Measurements from ENCODE around the gene ITGA4.

ITGA4 gene

DNA sequence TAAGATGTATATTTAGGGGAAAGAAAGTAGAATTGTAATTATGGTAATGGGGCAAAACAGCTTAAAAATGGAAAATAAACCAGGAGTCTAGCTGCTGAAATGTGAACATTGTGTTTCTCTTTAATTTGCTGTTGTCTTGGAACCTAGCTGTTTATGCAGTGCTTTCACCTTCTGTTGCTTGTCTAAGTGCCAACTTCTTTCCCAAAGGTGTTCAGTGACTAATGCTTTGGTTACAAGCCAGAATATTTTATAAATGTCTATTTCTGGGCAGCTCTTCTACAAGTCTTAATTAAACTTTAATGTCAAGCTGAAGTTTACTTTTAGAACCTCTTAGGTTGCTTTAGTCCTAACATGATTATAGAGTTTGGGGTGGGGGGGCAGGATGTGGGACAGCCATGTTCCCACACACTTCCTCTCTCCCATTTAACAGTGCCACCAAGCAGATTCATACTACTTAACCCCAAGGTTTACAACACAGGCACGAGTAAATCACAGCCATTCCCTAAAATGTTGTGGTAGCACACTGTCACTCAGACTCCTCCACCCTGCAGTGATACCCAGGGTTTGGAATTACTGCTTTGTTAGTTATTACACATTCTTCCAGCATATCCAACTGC is 60.6 kb downstream of the ITGA4 start:
- H3K27ac Mint-ChIP-seq = peak overlapping the region; percentile 37
- peaks cover 54% of the 10 kb centered on the region for H3K36me3 Mint-ChIP-seq
- H3K4me3 Mint-ChIP-seq = no peak overlapping the region
- H3K9me3 Mint-ChIP-seq = no peaks in the 10 kb centered on the region
- H3K4me1 Mint-ChIP-seq = no peaks in the 10 kb centered on the region
- H3K27me3 Mint-ChIP-seq = no peaks in the 10 kb centered on the region
- ATAC-seq = no peak

DNA sequence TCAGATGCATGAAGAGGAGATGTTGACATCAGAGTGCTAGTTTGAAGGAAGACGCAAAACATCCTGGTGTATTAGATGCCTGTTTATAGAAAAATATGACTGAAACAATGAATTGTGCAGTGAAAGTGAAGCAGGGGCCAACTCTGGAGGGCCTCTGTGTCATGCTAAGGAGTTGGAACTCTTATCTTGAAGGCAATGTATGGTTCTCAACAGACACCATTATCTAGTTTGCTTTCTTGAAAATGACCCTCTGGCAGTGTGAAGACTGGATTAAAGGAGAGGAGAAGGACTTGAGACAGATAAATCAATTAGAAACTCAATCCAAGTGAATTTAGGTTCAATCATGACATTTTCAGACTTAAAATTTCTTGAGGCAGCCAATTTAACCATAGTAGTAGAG is 63.1 kb downstream of the ITGA4 start:
- no peak for ATAC-seq
- no peak overlapping the region for H3K4me3 Mint-ChIP-seq
- H3K4me1 Mint-ChIP-seq = no peaks in the 10 kb centered on the region
- peak overlapping the region; percentile 1 for H3K27ac Mint-ChIP-seq
- peaks cover 39% of the 10 kb centered on the region for H3K36me3 Mint-ChIP-seq
- no peaks in the 10 kb centered on the region for H3K27me3 Mint-ChIP-seq
- H3K9me3 Mint-ChIP-seq = no peaks in the 10 kb centered on the region

DNA sequence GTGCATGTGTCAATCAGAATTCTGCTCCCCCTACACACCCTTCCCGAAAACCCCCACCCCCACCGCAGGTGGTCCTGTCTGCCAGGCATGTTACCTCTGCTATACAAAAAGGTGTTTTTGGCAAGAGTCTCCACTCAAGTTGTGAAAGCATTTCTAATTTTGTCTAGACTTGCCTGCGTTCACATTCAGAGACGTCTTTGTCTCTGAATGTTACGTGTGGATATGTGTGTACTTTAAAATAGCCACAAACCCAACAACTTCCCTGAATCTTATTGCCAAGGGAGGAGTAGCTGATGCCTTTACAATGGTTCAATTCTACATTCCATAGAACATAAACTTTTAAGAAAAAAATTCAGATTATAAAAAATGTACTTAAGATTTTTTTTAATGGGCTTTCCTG is 66.6 kb downstream of the ITGA4 start:
- Mint-ChIP-seq H3K4me3 (no peak overlapping the region), H3K36me3 (peaks cover 49% of the 10 kb centered on the region), H3K9me3 (no peaks in the 10 kb centered on the region), H3K27ac (no peak overlapping the region), H3K4me1 (no peaks in the 10 kb centered on the region), H3K27me3 (no peaks in the 10 kb centered on the region)
- ATAC-seq = no peak

DNA sequence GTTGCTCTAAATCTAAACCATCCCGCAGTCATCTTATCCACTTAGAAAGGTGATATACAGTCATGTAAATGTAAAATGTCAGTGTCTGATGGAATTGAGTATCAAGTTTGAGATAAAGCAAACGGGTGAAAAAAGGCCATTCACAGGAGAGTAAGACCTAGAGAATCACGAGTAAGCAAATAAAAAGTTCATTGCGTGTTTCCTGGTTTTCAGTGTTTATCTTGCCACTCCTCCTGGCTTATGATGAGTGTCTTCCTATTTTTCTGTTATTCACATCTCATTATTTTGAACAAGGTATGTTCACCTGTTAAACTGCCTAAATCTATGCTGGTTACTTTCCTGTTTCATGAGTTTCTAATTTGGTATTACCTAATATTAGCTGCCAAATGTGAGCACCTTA is 68.8 kb downstream of the ITGA4 start:
- Mint-ChIP-seq H3K4me1 (no peaks in the 10 kb centered on the region), H3K36me3 (peaks cover 45% of the 10 kb centered on the region), H3K27ac (no peak overlapping the region), H3K27me3 (no peaks in the 10 kb centered on the region), H3K9me3 (no peaks in the 10 kb centered on the region), H3K4me3 (no peak overlapping the region)
- no peak for ATAC-seq

DNA sequence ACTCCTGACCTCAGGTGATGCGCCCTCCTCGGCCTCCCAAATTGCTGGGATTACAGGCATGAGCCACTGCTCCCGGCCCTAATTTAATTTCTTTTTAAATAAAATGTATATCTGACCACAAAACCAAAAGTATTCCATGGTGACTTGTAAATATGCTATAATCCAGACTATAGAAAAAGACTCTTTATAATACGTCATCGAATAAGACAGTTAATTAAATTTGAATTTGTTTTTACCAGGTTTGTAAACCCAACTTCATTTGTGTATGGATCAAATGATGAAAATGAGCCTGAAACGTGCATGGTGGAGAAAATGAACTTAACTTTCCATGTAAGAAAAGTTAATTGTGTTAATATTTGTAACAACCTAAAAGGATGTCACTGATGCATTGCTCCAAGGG is 69.9 kb downstream of the ITGA4 start:
- Mint-ChIP-seq H3K36me3 (peaks cover 40% of the 10 kb centered on the region), H3K27me3 (no peaks in the 10 kb centered on the region), H3K4me3 (no peak overlapping the region), H3K4me1 (no peaks in the 10 kb centered on the region), H3K9me3 (no peaks in the 10 kb centered on the region), H3K27ac (no peak overlapping the region)
- ATAC-seq = no peak

DNA sequence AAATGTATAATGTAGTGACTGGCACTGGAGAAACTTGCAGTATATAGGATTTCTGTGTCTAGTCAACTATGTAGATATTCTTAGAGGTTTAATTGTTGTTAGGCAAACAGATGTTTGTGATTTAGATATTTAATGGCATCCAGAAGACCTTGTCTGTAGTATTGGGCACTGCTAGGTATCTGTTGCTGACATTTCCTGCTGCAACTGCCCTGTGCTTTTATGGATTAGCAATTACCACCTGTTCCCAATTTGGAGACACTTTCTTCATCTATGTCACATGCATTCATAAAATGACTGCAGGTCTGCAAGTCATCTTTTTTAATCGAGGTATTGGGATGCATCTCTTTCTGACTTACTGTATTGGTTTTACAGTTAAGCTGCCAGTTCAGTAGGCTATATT is 71.3 kb downstream of the ITGA4 start:
- Mint-ChIP-seq H3K4me3 (no peak overlapping the region), H3K4me1 (no peaks in the 10 kb centered on the region), H3K9me3 (no peaks in the 10 kb centered on the region), H3K27ac (no peak overlapping the region), H3K36me3 (peaks cover 47% of the 10 kb centered on the region), H3K27me3 (no peaks in the 10 kb centered on the region)
- no peak for ATAC-seq

DNA sequence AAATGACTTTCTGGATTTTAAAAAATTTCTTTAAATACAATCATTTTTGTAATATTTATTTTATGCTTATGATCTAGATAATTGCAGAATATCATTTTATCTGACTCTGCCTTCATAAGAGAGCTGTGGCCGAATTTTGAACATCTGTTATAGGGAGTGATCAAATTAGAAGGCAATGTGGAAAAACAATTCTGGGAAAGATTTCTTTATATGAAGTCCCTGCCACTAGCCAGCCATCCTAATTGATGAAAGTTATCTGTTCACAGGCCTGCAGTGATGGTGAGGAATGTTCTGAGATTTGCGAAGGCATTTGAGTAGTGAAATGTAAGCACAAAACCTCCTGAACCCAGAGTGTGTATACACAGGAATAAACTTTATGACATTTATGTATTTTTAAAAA is 79.5 kb downstream of the ITGA4 start:
- no peaks in the 10 kb centered on the region for H3K27me3 Mint-ChIP-seq
- peaks cover 71% of the 10 kb centered on the region for H3K36me3 Mint-ChIP-seq
- H3K4me3 Mint-ChIP-seq = no peak overlapping the region
- H3K27ac Mint-ChIP-seq = no peak overlapping the region
- H3K9me3 Mint-ChIP-seq = no peaks in the 10 kb centered on the region
- H3K4me1 Mint-ChIP-seq = no peaks in the 10 kb centered on the region
- no peak for ATAC-seq

DNA sequence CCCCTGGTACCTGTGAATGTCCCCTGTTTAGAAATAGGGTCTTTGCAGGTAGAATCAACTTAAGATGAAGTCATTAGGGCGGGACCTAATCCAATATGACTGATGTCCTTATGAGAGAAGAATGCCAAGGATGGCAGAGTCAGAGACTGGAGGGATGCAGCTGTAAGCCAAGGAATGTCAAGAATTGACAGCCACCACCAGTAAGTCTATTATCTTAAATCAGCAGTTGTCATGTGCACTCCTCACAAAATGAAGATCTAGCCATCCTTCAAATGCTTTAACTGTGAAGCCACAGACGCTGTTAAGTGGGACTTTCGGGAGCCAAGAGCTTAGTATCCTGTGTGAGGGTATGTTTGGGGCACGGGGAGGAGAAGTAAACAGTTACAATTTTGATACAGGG is 83.2 kb downstream of the ITGA4 start:
- peaks cover 39% of the 10 kb centered on the region for H3K36me3 Mint-ChIP-seq
- H3K4me1 Mint-ChIP-seq = no peaks in the 10 kb centered on the region
- no peak overlapping the region for H3K27ac Mint-ChIP-seq
- no peaks in the 10 kb centered on the region for H3K27me3 Mint-ChIP-seq
- H3K4me3 Mint-ChIP-seq = no peak overlapping the region
- no peak for ATAC-seq
- H3K9me3 Mint-ChIP-seq = no peaks in the 10 kb centered on the region

DNA sequence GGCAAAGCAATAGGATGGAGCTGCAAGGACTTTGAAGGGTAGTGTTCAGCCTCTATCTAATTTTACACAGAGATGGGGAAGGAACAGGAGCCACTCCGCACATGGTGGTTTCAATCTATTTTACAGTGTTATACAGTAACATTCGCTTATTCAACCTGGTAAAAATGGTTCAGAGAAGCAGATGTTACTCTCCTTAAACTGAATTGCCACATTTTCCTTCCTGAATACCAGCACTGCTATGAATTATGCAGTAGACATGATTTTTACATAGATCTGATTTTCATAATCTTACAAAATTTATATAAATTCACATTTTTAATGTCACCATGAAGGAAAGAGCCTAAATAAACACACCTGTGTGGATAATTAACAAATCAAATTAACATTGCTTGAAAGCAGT is 85.0 kb downstream of the ITGA4 start:
- no peaks in the 10 kb centered on the region for H3K27me3 Mint-ChIP-seq
- H3K27ac Mint-ChIP-seq = no peak overlapping the region
- H3K4me3 Mint-ChIP-seq = no peak overlapping the region
- H3K36me3 Mint-ChIP-seq = peaks cover 42% of the 10 kb centered on the region
- H3K9me3 Mint-ChIP-seq = peaks cover 3% of the 10 kb centered on the region
- no peaks in the 10 kb centered on the region for H3K4me1 Mint-ChIP-seq
- no peak for ATAC-seq

DNA sequence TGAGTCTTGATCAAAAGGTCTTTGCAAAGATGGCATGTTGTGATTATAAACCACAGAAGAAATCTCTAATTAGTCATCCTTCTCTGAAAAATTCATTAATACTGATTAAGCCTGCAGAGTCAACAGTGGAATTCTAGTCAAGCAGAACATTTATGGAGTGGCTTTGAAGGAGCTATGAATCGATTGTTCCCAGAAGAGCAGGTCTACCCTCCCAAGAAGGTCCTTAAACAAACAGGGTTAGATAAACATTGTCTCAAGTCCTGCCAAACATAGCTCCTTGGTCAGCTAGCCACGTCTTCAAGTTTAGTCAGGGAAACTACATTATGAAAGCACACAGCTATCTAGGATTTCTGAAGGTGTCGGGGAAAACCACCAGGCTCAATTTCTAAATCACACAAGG is 88.9 kb downstream of the ITGA4 start:
- Mint-ChIP-seq H3K9me3 (peaks cover 3% of the 10 kb centered on the region), H3K36me3 (peaks cover 10% of the 10 kb centered on the region), H3K27ac (no peak overlapping the region), H3K4me1 (no peaks in the 10 kb centered on the region), H3K4me3 (no peak overlapping the region), H3K27me3 (no peaks in the 10 kb centered on the region)
- ATAC-seq = no peak

DNA sequence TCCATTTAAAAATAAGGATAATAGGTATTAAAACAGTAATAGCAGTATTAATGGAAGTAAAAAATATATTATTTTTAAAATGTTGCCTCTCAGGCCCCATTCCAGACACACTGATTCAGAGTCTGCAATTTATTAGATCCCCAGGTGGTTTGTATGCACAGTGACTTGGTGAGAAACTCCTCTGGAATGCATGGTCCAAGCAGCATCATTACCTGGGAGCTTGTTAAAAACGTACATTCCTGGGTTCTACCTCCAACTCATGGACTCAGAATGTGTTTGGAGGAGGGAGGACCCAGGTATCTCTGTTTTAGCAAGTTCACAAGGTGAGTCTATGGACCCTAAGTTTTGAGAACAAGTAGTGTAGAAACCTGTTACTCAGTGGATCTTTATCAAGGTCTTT is 95.6 kb downstream of the ITGA4 start:
- Mint-ChIP-seq H3K27ac (no peak overlapping the region), H3K36me3 (no peaks in the 10 kb centered on the region), H3K4me1 (no peaks in the 10 kb centered on the region), H3K4me3 (no peak overlapping the region), H3K9me3 (no peaks in the 10 kb centered on the region), H3K27me3 (no peaks in the 10 kb centered on the region)
- no peak for ATAC-seq

DNA sequence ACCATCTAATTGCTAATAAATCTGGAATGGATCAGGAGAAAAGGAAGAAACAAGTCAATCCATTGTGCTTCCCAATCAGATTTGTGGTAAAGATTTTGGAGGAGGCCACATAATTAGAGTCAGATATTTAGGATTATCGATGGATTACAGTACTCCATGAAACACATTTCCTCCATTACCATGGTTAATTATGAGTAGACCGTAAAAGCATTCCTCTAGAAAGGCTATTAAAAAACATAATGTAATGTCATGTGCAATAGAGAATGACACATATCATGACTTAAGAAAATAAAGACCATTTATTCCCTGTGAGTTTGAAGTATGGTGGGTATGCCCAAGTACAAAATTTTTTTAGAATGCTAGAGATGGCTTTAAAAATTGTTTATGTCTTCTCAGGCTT is 96.1 kb downstream of the ITGA4 start:
- Mint-ChIP-seq H3K4me1 (no peaks in the 10 kb centered on the region), H3K4me3 (no peak overlapping the region), H3K27me3 (no peaks in the 10 kb centered on the region), H3K36me3 (no peaks in the 10 kb centered on the region), H3K9me3 (no peaks in the 10 kb centered on the region), H3K27ac (no peak overlapping the region)
- no peak for ATAC-seq

DNA sequence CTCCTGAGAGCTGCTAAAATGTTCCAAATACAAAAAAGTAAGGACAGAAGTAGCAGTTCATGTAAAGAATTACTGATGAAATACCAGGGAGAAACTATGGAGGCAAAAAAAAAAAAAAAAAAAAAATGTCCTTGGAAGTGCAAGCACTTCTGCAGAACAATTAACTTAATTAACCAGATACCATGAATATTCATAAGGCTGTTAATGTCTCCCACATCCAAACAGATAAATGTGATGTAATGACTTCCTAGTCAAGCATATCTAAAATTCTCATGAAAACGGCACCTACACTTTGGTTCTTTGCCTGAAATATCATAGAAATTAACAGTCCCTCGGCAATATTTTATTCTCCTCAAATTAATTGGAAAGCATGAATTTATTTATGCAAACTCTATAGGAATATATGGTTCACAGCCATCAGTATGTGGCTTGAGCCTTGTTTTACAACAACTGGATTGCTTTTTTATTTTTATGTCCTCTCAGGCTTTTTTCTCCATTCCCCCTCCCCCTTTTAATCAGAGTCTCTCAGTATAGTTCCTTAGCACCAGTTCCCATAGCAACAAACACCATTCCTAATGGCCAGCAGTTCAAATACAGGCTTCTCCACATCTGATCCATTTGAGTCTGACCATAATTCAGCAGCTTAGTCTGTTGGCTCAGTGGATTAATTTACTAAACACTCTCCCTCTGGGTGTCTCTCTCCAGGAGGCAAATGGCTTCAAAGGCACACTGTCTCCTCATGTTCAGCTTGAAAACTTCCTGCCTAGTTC is 97.1 kb downstream of the ITGA4 start:
- no peak overlapping the region for H3K27ac Mint-ChIP-seq
- ATAC-seq = no peak
- no peaks in the 10 kb centered on the region for H3K27me3 Mint-ChIP-seq
- no peaks in the 10 kb centered on the region for H3K36me3 Mint-ChIP-seq
- no peaks in the 10 kb centered on the region for H3K4me1 Mint-ChIP-seq
- no peaks in the 10 kb centered on the region for H3K9me3 Mint-ChIP-seq
- H3K4me3 Mint-ChIP-seq = no peak overlapping the region

DNA sequence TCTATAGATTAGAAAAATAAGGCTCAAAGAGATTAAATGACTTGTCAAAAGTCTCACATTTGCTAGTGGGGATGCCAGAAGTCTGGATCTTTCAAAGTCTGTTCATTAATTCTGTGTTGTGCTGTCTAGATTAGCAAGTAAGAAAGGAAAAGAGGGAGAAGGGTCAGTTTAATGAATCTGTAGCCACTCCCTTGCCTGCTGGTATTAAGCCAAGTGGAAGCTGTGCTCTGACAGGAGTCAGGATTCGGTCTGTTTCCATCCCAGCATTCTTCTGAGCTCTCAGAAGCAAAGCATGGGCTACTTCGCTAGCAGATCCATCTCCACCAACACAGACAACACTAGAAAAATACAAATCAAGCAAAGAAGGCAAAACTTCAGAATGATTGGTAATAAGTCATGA is 101.2 kb downstream of the ITGA4 start:
- no peaks in the 10 kb centered on the region for H3K9me3 Mint-ChIP-seq
- H3K27me3 Mint-ChIP-seq = no peaks in the 10 kb centered on the region
- no peaks in the 10 kb centered on the region for H3K4me1 Mint-ChIP-seq
- no peak for ATAC-seq
- no peaks in the 10 kb centered on the region for H3K36me3 Mint-ChIP-seq
- H3K27ac Mint-ChIP-seq = no peak overlapping the region
- H3K4me3 Mint-ChIP-seq = no peak overlapping the region

DNA sequence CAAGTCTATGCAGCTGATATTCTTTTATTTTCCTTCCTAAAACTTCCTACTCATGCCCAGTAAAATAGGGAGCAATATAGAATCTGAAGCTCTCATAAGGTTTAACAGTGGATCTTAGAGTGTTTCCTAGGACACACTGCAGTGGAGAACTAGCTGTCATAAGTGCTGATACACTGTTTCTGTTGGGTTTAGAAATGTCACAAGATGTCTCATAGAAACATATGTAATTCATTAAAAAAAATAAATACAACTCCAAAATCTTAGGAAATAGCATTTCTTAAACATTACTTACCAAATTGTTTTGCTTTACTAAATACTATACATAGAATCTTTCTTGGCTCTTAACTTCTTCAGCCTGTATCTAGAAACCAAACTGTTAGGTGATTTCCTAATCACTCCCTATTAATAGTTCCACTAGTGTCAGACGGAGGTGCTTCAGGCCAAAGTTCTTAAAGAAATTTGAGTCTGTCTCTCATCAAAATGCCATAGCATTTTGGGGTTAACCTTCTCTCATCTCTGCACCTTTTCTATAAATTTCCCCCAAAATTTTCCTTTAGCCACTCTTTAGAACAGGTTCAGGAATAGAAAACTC is 106.0 kb downstream of the ITGA4 start:
- H3K9me3 Mint-ChIP-seq = no peaks in the 10 kb centered on the region
- ATAC-seq = no peak
- no peaks in the 10 kb centered on the region for H3K4me1 Mint-ChIP-seq
- H3K4me3 Mint-ChIP-seq = no peak overlapping the region
- no peak overlapping the region for H3K27ac Mint-ChIP-seq
- H3K36me3 Mint-ChIP-seq = no peaks in the 10 kb centered on the region
- no peaks in the 10 kb centered on the region for H3K27me3 Mint-ChIP-seq

DNA sequence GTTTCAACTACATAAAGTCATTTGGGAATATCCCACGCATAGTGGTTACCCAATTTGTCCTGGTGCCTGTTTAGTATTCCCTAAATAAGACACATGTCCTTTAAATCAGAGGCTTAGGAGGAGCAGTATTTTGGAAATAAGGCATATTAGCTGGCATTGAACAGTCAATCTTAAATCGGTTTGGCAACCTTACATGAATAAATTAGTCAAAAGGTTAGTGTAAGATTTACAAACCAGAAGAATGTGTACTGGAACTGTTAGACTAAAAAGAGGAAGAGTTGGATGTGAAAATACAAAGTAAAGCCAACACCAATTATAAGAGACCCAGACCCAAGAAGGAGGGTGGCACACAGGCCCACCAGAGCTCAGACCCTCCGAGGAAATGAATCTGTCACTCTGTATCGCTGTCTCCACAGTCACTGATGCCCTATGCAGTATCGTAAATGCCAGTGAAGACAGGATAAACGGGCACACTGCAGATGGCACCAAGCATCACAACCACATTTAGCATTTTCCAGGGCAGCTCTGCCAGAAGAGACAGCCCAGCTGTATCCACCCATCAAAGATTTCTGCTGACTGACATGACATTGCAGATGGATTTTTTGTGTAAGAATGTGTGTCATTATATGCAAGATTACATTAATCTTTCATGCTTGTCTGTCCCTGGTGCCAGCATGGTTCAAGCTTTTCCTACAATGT is 109.3 kb downstream of the ITGA4 start:
- H3K27ac Mint-ChIP-seq = no peak overlapping the region
- no peaks in the 10 kb centered on the region for H3K36me3 Mint-ChIP-seq
- H3K4me1 Mint-ChIP-seq = no peaks in the 10 kb centered on the region
- H3K9me3 Mint-ChIP-seq = no peaks in the 10 kb centered on the region
- ATAC-seq = no peak
- peaks cover under 1% of the 10 kb centered on the region for H3K27me3 Mint-ChIP-seq
- no peak overlapping the region for H3K4me3 Mint-ChIP-seq

Data from stimulated activated memory B cell treated with anti-CD40 and anti-IgM and Interleukin-4, amounts not matched to agents 10 μg/mL and 1 μg/mL and 100 μg/mL, for 72 hours (primary cell).